ENCODE measurements around the gene IHH.

DNA sequence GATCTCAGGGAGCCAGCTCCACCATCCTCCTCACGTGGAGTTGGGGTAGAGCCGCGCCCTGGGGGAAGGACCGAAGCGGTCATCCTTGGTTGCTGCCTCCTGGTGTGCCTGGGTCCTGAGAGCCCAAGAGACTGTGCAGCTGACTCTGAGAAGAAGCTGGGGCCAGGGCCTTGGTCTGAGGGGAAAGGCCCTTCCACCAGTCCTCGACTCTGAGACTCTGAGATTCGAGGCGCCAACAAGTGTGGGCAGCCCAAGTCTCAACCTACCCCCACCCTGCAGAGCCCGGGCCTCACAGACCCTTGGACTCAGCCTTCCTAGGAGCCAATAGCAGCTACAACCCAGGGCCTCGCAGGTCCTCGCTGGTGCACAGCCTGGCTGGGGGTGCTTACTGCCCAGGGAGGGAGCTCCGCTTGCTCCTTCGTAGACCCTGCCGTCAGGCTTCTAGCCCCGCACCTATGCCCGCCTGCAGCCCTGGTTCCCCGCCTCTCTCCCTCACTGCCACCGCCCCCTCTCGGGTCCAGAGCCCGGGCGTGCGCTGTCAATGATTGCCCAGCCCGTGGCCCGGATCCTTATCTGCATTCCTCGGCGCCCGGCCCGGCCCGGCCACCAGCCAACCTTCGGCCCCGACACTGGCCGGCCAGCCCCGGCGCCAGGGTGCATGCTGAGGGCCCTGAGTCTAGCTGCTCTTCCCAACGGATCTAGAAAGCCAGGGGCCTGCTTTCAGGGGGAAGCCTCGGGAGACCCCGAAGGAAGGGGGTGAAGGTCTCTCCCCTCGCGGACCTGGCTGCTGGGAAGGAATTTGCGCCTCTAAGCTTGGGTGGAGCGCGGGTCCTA, 2.0 kb downstream of the IHH start:
- TF ChIP-seq CTCF (IDR thresholded peaks at IDR 0.05): no peak
- TF ChIP-seq POLR2A (IDR thresholded peaks at IDR 0.05): no peak
- no peak for TF ChIP-seq POLR2AphosphoS5 (IDR thresholded peaks at IDR 0.05)
